ENCODE data around the gene NMU.
"Not testable (repeated sequence)": the region's sequence is repeated elsewhere in the genome, so short reads cannot be mapped to it uniquely, and the experiment has no call there.

NMU gene

GRCh38 chr4:55554453-55555030, 81.6 kb downstream of the NMU start:
- TF ChIP-seq, protein P1, sequence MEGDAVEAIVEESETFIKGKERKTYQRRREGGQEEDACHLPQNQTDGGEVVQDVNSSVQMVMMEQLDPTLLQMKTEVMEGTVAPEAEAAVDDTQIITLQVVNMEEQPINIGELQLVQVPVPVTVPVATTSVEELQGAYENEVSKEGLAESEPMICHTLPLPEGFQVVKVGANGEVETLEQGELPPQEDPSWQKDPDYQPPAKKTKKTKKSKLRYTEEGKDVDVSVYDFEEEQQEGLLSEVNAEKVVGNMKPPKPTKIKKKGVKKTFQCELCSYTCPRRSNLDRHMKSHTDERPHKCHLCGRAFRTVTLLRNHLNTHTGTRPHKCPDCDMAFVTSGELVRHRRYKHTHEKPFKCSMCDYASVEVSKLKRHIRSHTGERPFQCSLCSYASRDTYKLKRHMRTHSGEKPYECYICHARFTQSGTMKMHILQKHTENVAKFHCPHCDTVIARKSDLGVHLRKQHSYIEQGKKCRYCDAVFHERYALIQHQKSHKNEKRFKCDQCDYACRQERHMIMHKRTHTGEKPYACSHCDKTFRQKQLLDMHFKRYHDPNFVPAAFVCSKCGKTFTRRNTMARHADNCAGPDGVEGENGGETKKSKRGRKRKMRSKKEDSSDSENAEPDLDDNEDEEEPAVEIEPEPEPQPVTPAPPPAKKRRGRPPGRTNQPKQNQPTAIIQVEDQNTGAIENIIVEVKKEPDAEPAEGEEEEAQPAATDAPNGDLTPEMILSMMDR (IDR thresholded peaks at IDR 0.05), result peak; percentile 16
- Histone ChIP-seq H3K27ac (no peak overlapping the region), H3K9ac (no peak overlapping the region), H3K27me3 (ENCODE audit: control insufficient read depth, insufficient read depth, low read length) (no peaks in the 10 kb centered on the region), H3K4me2 (ENCODE audit: low read length) (no peak overlapping the region), H3K36me3 (ENCODE audit: control insufficient read depth, insufficient read depth, low read length) (no peaks in the 10 kb centered on the region), H3K4me1 (no peaks in the 10 kb centered on the region), H3K4me3 (ENCODE audit: low read depth, low read length) (no peak overlapping the region), H3K79me2 (no peaks in the 10 kb centered on the region), H2AFZ (no peak overlapping the region), H3K9me3 (ENCODE audit: control insufficient read depth, low read length) (no peaks in the 10 kb centered on the region)

DNA sequence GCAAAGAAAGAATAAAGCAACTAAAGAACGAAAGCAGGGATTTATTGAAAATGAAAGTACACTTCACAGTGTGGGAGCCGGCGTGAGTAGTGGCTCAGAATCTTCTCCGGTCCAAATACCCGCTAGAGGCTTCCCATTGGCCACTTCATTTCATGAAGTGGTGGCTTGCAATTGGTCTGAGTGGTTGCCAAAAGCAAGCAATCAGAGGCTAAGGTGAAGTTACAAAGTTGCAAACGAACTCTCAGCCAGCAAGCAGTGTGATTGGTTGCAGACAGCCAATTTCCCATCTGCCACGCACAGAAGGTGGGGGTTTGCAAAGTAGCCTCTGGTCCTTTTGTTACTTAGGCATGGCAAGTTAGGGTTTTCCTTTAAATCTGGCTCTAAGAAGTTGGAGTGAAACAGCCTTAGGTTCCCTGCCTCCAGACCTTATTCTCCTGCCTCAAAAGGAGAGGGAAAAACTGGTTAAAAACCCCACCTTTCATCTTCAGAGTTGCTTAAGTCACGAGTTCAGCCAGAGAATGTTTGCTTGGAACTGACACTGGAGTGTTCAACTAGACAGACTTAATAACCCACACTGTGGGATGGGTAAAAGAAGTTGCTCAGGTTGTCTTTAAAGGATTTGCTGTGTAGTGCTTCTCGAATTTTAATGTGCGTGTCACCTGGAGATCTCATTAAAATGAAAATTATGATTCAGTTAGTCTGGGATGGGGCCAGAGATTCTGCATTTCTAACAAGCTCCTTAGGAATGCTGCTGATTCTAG, 82.5 kb downstream of the NMU start:
- Histone ChIP-seq H3K36me3 (ENCODE audit: control insufficient read depth, insufficient read depth, low read length) (no peaks in the 10 kb centered on the region), H3K4me2 (ENCODE audit: low read length) (no peak overlapping the region), H3K4me3 (ENCODE audit: low read depth, low read length) (no peak overlapping the region), H3K9me3 (ENCODE audit: control insufficient read depth, low read length) (no peaks in the 10 kb centered on the region), H2AFZ (no peak overlapping the region), H3K79me2 (no peaks in the 10 kb centered on the region), H3K27me3 (ENCODE audit: control insufficient read depth, insufficient read depth, low read length) (no peaks in the 10 kb centered on the region), H3K4me1 (no peaks in the 10 kb centered on the region), H3K9ac (no peak overlapping the region), H3K27ac (no peak overlapping the region)
- TF ChIP-seq, protein P1 (IDR thresholded peaks at IDR 0.05), result no peak

DNA sequence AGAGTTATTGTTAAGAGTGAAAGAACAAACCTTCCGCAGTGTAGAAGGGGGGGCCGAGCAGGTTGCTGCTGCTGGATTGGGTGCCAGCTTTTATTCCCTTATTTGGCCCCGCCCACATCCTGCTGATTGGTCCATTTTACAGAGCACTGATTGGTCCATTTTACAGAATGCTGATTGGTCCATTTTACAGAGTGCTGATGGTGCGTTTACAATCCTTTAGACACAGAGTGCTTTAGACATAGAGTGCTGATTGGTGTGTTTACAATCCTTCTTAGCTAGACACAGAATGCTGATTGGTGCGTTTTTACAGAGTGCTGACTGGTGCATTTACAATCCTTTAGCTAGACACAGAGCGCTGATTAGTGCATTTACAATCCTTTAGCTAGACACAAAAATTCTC, 84.1 kb downstream of the NMU start:
- H3K4me2 ChIP-seq (ENCODE audit: low read length); H2AFZ ChIP-seq; H3K27ac ChIP-seq; H3K36me3 ChIP-seq (ENCODE audit: control insufficient read depth, insufficient read depth, low read length); H3K4me3 ChIP-seq (ENCODE audit: low read depth, low read length); H3K4me1 ChIP-seq; H3K79me2 ChIP-seq; H3K9me3 ChIP-seq (ENCODE audit: control insufficient read depth, low read length); H3K27me3 ChIP-seq (ENCODE audit: control insufficient read depth, insufficient read depth, low read length); H3K9ac ChIP-seq: not testable (repeated sequence)

DNA sequence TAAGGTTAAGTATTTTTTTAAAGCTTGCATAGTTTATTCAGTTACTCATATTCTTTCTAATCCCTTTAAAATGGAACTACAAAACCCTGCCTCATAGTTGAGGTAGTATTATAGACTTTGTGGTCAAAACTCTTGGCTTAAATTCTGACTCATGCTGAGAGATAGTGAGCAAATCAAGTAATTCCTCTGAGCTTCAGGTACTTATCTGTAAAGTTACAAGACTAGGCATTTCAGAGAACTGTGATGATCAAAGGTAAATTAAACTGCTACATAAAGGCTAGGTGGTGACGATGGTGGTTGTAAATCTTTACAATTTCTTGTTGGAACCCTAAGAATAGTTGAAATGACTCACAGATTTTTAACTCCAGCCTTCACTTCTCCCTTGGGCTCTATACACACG, 86.2 kb downstream of the NMU start:
- Histone ChIP-seq H3K4me3 (ENCODE audit: low read depth, low read length) (no peak overlapping the region), H3K9me3 (ENCODE audit: control insufficient read depth, low read length) (no peaks in the 10 kb centered on the region), H3K79me2 (no peaks in the 10 kb centered on the region), H3K4me1 (no peaks in the 10 kb centered on the region), H3K27me3 (ENCODE audit: control insufficient read depth, insufficient read depth, low read length) (no peaks in the 10 kb centered on the region), H2AFZ (no peak overlapping the region), H3K36me3 (ENCODE audit: control insufficient read depth, insufficient read depth, low read length) (no peaks in the 10 kb centered on the region), H3K9ac (no peak overlapping the region), H3K27ac (no peak overlapping the region), H3K4me2 (ENCODE audit: low read length) (no peak overlapping the region)
- TF ChIP-seq, protein P1 (IDR thresholded peaks at IDR 0.05), result no peak

DNA sequence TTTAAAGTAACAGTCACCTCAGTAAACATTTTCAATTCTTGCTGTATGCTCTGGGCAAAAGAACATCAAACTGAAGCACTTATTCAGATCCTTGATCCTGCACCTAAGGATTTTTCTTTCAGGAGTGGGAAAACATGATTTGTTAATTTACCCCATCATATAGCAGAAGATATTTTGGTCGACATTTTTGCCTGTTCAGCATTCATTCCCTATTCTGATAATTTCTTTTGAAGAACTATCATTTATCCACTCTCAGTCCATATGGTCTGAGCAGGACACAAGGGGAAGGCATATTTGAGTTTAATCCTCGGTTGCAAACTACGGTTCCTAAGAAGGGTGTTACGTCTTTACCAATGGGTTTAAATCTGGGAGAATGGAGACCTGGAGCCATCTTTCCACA, 88.2 kb downstream of the NMU start:
- Histone ChIP-seq H3K27me3 (ENCODE audit: control insufficient read depth, insufficient read depth, low read length) (no peaks in the 10 kb centered on the region), H3K9ac (no peak overlapping the region), H3K36me3 (ENCODE audit: control insufficient read depth, insufficient read depth, low read length) (no peaks in the 10 kb centered on the region), H3K4me3 (ENCODE audit: low read depth, low read length) (peak overlapping the region; percentile 70), H3K79me2 (peaks cover 5% of the 10 kb centered on the region), H2AFZ (peak overlapping the region; percentile 94), H3K27ac (peak overlapping the region; percentile 87), H3K9me3 (ENCODE audit: control insufficient read depth, low read length) (no peaks in the 10 kb centered on the region), H3K4me1 (no peaks in the 10 kb centered on the region), H3K4me2 (ENCODE audit: low read length) (peak overlapping the region; percentile 76)
- TF ChIP-seq, protein P1 (IDR thresholded peaks at IDR 0.05), result no peak

Data from parathyroid adenoma (tissue), 2 donors.